ENCODE results near the gene INKA2.

DNA sequence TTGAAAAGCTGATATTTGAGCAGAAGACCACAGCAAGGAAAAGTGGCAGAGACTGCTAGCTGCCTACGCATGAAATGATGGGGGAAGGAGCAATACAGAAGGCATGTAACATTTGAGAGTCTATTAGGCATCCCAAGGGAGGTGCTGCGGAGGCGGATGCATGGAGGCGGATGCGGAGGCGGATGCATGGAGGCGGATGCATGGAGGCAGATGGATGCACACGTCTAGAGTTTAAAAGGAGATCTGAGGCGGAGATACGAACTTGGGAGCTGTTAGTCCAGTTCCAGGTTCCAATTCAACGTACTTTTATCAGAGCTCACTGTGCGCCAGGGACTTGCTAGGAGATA is 15.8 kb upstream of the INKA2 start:
- TF ChIP-seq POLR2A (IDR thresholded peaks at IDR 0.05; ENCODE audit: extremely low read depth, insufficient read length), result no peak
- TF ChIP-seq, protein P1, sequence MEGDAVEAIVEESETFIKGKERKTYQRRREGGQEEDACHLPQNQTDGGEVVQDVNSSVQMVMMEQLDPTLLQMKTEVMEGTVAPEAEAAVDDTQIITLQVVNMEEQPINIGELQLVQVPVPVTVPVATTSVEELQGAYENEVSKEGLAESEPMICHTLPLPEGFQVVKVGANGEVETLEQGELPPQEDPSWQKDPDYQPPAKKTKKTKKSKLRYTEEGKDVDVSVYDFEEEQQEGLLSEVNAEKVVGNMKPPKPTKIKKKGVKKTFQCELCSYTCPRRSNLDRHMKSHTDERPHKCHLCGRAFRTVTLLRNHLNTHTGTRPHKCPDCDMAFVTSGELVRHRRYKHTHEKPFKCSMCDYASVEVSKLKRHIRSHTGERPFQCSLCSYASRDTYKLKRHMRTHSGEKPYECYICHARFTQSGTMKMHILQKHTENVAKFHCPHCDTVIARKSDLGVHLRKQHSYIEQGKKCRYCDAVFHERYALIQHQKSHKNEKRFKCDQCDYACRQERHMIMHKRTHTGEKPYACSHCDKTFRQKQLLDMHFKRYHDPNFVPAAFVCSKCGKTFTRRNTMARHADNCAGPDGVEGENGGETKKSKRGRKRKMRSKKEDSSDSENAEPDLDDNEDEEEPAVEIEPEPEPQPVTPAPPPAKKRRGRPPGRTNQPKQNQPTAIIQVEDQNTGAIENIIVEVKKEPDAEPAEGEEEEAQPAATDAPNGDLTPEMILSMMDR (IDR thresholded peaks at IDR 0.05; ENCODE audit: low read depth, low read length), result no peak
- TF ChIP-seq, protein P2, sequence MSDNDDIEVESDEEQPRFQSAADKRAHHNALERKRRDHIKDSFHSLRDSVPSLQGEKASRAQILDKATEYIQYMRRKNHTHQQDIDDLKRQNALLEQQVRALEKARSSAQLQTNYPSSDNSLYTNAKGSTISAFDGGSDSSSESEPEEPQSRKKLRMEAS (IDR thresholded peaks at IDR 0.05; ENCODE audit: low read depth, low read length), result no peak
- no peak for TF ChIP-seq MYC (IDR thresholded peaks at IDR 0.05; ENCODE audit: low read depth, low read length)
